GM18498 (cell line): Measurements from ENCODE around the gene BCR.
A peak's percentile ranks its signal among the peaks of the same experiment; 100 is the strongest.

Experiments
- ATAC-seq: cut with Tn5 transposase; IDR thresholded peaks from one replicate; pipeline ENCODE4 v1.9.1; 2021; ENCODE audit warnings: mild to moderate bottlenecking, moderate library complexity; ENCODE audit not compliant: unreplicated experiment

The BCR gene

GRCh38 chr22:23175817-23176644 lies 4.3 kb upstream of the BCR start:
- no peak for ATAC-seq

GRCh38 chr22:23176645-23177027 lies 3.7 kb upstream of the BCR start:
- no peak for ATAC-seq

GRCh38 chr22:23177197-23177596 lies 3.1 kb upstream of the BCR start:
- ATAC-seq: no peak

- ATAC-seq: no peak
These were observed 1.6 kb upstream of the BCR start for GRCh38 chr22:23178512-23179254.

GRCh38 chr22:23179381-23180299 lies 669 bp upstream of the BCR start:
- ATAC-seq: no peak

- ATAC-seq: peak; percentile 17
These were observed 798 bp downstream of the BCR start for GRCh38 chr22:23180893-23181720.

GRCh38 chr22:23181721-23182308 lies 1.5 kb downstream of the BCR start:
- no peak for ATAC-seq

- ATAC-seq: no peak
These were observed 2.2 kb downstream of the BCR start for GRCh38 chr22:23182309-23183060.

GRCh38 chr22:23183061-23183698 lies 2.9 kb downstream of the BCR start:
- no peak for ATAC-seq

- ATAC-seq: no peak
These were observed 3.9 kb downstream of the BCR start for GRCh38 chr22:23184100-23184763.

GRCh38 chr22:23184764-23185113 lies 4.4 kb downstream of the BCR start:
- no peak for ATAC-seq

GRCh38 chr22:23187211-23187610 lies 6.9 kb downstream of the BCR start:
- ATAC-seq: no peak

- no peak for ATAC-seq
These were observed 7.8 kb downstream of the BCR start for GRCh38 chr22:23187871-23188700.

- no peak for ATAC-seq
These were observed 10.2 kb downstream of the BCR start for GRCh38 chr22:23190526-23190925.

- no peak for ATAC-seq
These were observed 11.8 kb downstream of the BCR start for GRCh38 chr22:23192133-23192532.

- no peak for ATAC-seq
These were observed 12.2 kb downstream of the BCR start for GRCh38 chr22:23192558-23192957.

- no peak for ATAC-seq
These were observed 13.0 kb downstream of the BCR start for GRCh38 chr22:23193196-23193827.
